H9 (cell line): ENCODE measurements around the gene ACOXL. TPM values are rescaled to one million over a fixed set of nuclear protein-coding genes. Genes with fewer than 3 reads are reported as not detected.

ENCODE experiments used
- DNase-seq: peaks from one replicate; pipeline ENCODE4 v3.0.0-alpha.2; 2017
- H2AFZ ChIP-seq: one replicate; pipeline ENCODE4 v1.6.1; 2013; ENCODE audit warnings: mild to moderate bottlenecking, low read length, control low read depth, moderate library complexity
- H2AK5ac ChIP-seq: 2 replicates; pipeline ENCODE4 v1.6.1; 2013; ENCODE audit warnings: low read length, control low read depth, mixed read lengths; ENCODE audit not compliant: insufficient read length
- H2BK120ac ChIP-seq: one replicate; pipeline ENCODE4 v1.6.1; 2013; ENCODE audit warnings: low read depth, mild to moderate bottlenecking, low read length, control low read depth, inconsistent platforms; ENCODE audit not compliant: poor library complexity, severe bottlenecking
- H2BK12ac ChIP-seq: 2 replicates; pipeline ENCODE4 v1.6.1; 2013; ENCODE audit warnings: low read length, control low read depth, mixed read lengths, low read depth; ENCODE audit not compliant: insufficient read length
- H2BK15ac ChIP-seq: 2 replicates; pipeline ENCODE4 v1.6.1; 2013; ENCODE audit warnings: low read depth, low read length, control low read depth
- H2BK20ac ChIP-seq: one replicate; pipeline ENCODE4 v1.6.1; 2013; ENCODE audit warnings: low read depth, mild to moderate bottlenecking, low read length, control low read depth, inconsistent platforms; ENCODE audit not compliant: poor library complexity, severe bottlenecking
- H2BK5ac ChIP-seq: 2 replicates; pipeline ENCODE4 v1.6.1; 2013; ENCODE audit warnings: low read length, control low read depth, mixed read lengths; ENCODE audit not compliant: insufficient read length
- H3K14ac ChIP-seq: 2 replicates; pipeline ENCODE4 v1.6.1; 2013; ENCODE audit warnings: low read length, control low read depth; ENCODE audit not compliant: insufficient read depth
- H3K18ac ChIP-seq: 2 replicates; pipeline ENCODE4 v1.6.1; 2013; ENCODE audit warnings: low read depth, mild to moderate bottlenecking, mixed read lengths, low read length, control low read depth; ENCODE audit not compliant: insufficient read length
- H3K23ac ChIP-seq: 2 replicates; pipeline ENCODE4 v1.6.1; 2013; ENCODE audit warnings: low read length, control low read depth, mixed read lengths, low read depth; ENCODE audit not compliant: insufficient read length
- H3K23me2 ChIP-seq: 2 replicates; pipeline ENCODE4 v1.6.1; 2013; ENCODE audit warnings: low read depth, mild to moderate bottlenecking, mixed read lengths, low read length, control low read depth; ENCODE audit not compliant: insufficient read length, poor library complexity, severe bottlenecking
- H3K27ac ChIP-seq: 2 replicates; pipeline ENCODE4 v1.5.1; 2013; ENCODE audit warnings: low read length, control low read depth, mixed read lengths, low read depth; ENCODE audit not compliant: insufficient read length
- H3K27me3 ChIP-seq: 2 replicates; pipeline ENCODE4 v1.6.1; 2013; ENCODE audit warnings: low read length, control low read depth, inconsistent platforms; ENCODE audit not compliant: insufficient read depth
- H3K4ac ChIP-seq: 2 replicates; pipeline ENCODE4 v1.6.1; 2013; ENCODE audit warnings: low read depth, mild to moderate bottlenecking, control low read depth, inconsistent platforms, low read length, moderate library complexity
- H3K4me1 ChIP-seq: 2 replicates; pipeline ENCODE4 v1.6.1; 2013; ENCODE audit warnings: low read length, control low read depth, inconsistent platforms; ENCODE audit not compliant: insufficient read depth
- H3K4me2 ChIP-seq: 2 replicates; pipeline ENCODE4 v1.6.1; 2013; ENCODE audit warnings: low read length, control low read depth, mixed read lengths; ENCODE audit not compliant: insufficient read length, insufficient read depth
- H3K56ac ChIP-seq: 2 replicates; pipeline ENCODE4 v1.6.1; 2013; ENCODE audit warnings: low read depth, mild to moderate bottlenecking, mixed read lengths, low read length, control low read depth; ENCODE audit not compliant: insufficient read length
- H3K79me1 ChIP-seq: 2 replicates; pipeline ENCODE4 v1.6.1; 2013; ENCODE audit warnings: low read depth, mild to moderate bottlenecking, moderate library complexity, low read length, control low read depth, inconsistent platforms; ENCODE audit not compliant: insufficient read depth, poor library complexity, severe bottlenecking
- H3K79me2 ChIP-seq: 2 replicates; pipeline ENCODE4 v1.6.1; 2013; ENCODE audit warnings: low read length, control low read depth, inconsistent platforms; ENCODE audit not compliant: insufficient read depth
- H3K9ac ChIP-seq: 2 replicates; pipeline ENCODE4 v1.6.1; 2013; ENCODE audit warnings: low read length, control low read depth, mixed read lengths; ENCODE audit not compliant: insufficient read length; ENCODE audit errors: extremely low read depth
- H3K9me3 ChIP-seq: one replicate; pipeline ENCODE4 v1.6.1; 2013; ENCODE audit warnings: low read depth, low read length, inconsistent platforms; ENCODE audit not compliant: control insufficient read depth
- H3T11ph ChIP-seq: one replicate; pipeline ENCODE4 v1.6.1; 2013; ENCODE audit warnings: mild to moderate bottlenecking, low read length, control low read depth, inconsistent platforms
- H4K20me1 ChIP-seq: one replicate; pipeline ENCODE4 v1.6.1; 2013; ENCODE audit not compliant: control insufficient read depth, insufficient read length, insufficient read depth
- H4K5ac ChIP-seq: 2 replicates; pipeline ENCODE4 v1.6.1; 2013; ENCODE audit warnings: low read depth, mild to moderate bottlenecking, mixed read lengths, low read length, control low read depth; ENCODE audit not compliant: insufficient read length
- H4K8ac ChIP-seq: replicated peaks from 2 replicates; pipeline ENCODE4 v1.6.1; 2013; ENCODE audit warnings: low read length, control low read depth, mixed read lengths, low read depth; ENCODE audit not compliant: insufficient read length
- H4K91ac ChIP-seq: 2 replicates; pipeline ENCODE4 v1.6.1; 2013; ENCODE audit warnings: low read depth, mild to moderate bottlenecking, moderate library complexity, mixed read lengths, low read length, control low read depth; ENCODE audit not compliant: insufficient read length
- H3K27ac Mint-ChIP-seq, 3 experiments: 2 replicates in 2 of 3; 3 replicates in 1 of 3; pipeline ENCODE4 v1.8.0; 2020 to 2021; ENCODE audit warnings: mixed read lengths in 3 of 3, mild to moderate bottlenecking in 1 of 3, moderate library complexity in 1 of 3
- H3K27me3 Mint-ChIP-seq: 2 replicates; pipeline ENCODE4 v1.8.0; 2021; ENCODE audit warnings: low read depth, mild to moderate bottlenecking, moderate library complexity, mixed read lengths
- H3K36me3 Mint-ChIP-seq, 3 experiments: 2 replicates in 2 of 3; 3 replicates in 1 of 3; pipeline ENCODE4 v1.8.0; 2020 to 2021; ENCODE audit warnings: low read depth in 3 of 3, mixed read lengths in 3 of 3; ENCODE audit not compliant: insufficient read depth in 1 of 3
- H3K4me1 Mint-ChIP-seq, 2 experiments: 2 replicates each; pipeline ENCODE4 v1.8.0; 2020; ENCODE audit warnings: mixed read lengths in 2 of 2
- H3K4me3 Mint-ChIP-seq, 2 experiments: 2 replicates in 1 of 2; 3 replicates in 1 of 2; pipeline ENCODE4 v1.8.0; 2020 to 2021; ENCODE audit warnings: mild to moderate bottlenecking in 2 of 2, mixed read lengths in 2 of 2, moderate library complexity in 1 of 2
- H3K9me3 Mint-ChIP-seq, 2 experiments: 2 replicates in 1 of 2; 3 replicates in 1 of 2; pipeline ENCODE4 v1.8.0; 2020; ENCODE audit warnings: mild to moderate bottlenecking in 2 of 2, mixed read lengths in 2 of 2, moderate library complexity in 1 of 2
- WGBS: extraction: QIAGEN DNeasy Blood & Tissue Kit; methylation state at CpG from one replicate; pipeline ENCODE4 v1.1.7; 2013; ENCODE audit warnings: missing lambda C conversion rate, low lambda C conversion rate, mixed read lengths; ENCODE audit not compliant: insufficient read length; ENCODE audit errors: extremely low coverage; 5-methylcytosine and 5-hydroxymethylcytosine counted together
- total RNA-seq: library from RNA; stranded (reverse); gene quantifications from 2 replicates; pipeline ENCODE4 v1.2.1, GENCODE V29; 2021
- TF ChIP-seq, protein P1 (sequence below): fragments of 200-600 bp; sonication (generic); conservative IDR thresholded peaks from 3 replicates; pipeline ENCODE4 v1.8.0; 2021; ENCODE audit warnings: antibody characterized with exemption, mild to moderate bottlenecking

Gene ACOXL
- total RNA-seq, 1 experiment from 2014 or later, result 37.6 TPM

GRCh38 chr2:110718382-110718781, 14.0 kb upstream of the ACOXL start:
- no peak for DNase-seq

More at GRCh38 chr2:110718382-110718781, 14.0 kb upstream of the ACOXL start:
- Histone ChIP-seq H3K23ac (no peak overlapping the region), H2BK20ac (no peak overlapping the region), H3K56ac (no peak overlapping the region), H2BK5ac (no peak overlapping the region), H2AFZ (no peak overlapping the region), H3K79me2 (no peaks in the 10 kb centered on the region), H3K27ac (no peak overlapping the region), H3K23me2 (no peaks in the 10 kb centered on the region), H3K27me3 (no peaks in the 10 kb centered on the region), H3K4ac (no peak overlapping the region), H2AK5ac (no peak overlapping the region), H3K79me1 (no peaks in the 10 kb centered on the region), H2BK120ac (no peak overlapping the region), H4K5ac (no peak overlapping the region), H4K8ac (no peak overlapping the region), H3K4me1 (no peaks in the 10 kb centered on the region), H3K14ac (no peak overlapping the region), H3K9ac (no peak overlapping the region), H3K18ac (no peak overlapping the region), H2BK12ac (no peak overlapping the region), H2BK15ac (no peak overlapping the region), H4K20me1 (no peaks in the 10 kb centered on the region), H4K91ac (no peak overlapping the region), H3K4me2 (no peak overlapping the region), H3T11ph (no peak overlapping the region), H3K9me3 (no peaks in the 10 kb centered on the region)
- WGBS, result no CpG with 5 or more reads among the region's 2 CpGs
- TF ChIP-seq, protein P1, sequence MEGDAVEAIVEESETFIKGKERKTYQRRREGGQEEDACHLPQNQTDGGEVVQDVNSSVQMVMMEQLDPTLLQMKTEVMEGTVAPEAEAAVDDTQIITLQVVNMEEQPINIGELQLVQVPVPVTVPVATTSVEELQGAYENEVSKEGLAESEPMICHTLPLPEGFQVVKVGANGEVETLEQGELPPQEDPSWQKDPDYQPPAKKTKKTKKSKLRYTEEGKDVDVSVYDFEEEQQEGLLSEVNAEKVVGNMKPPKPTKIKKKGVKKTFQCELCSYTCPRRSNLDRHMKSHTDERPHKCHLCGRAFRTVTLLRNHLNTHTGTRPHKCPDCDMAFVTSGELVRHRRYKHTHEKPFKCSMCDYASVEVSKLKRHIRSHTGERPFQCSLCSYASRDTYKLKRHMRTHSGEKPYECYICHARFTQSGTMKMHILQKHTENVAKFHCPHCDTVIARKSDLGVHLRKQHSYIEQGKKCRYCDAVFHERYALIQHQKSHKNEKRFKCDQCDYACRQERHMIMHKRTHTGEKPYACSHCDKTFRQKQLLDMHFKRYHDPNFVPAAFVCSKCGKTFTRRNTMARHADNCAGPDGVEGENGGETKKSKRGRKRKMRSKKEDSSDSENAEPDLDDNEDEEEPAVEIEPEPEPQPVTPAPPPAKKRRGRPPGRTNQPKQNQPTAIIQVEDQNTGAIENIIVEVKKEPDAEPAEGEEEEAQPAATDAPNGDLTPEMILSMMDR, result no peak
- H3K4me1 Mint-ChIP-seq, result peaks cover 0 to 12% of the 10 kb centered on the region in 2 experiments; a peak in 1 of 4 replicates
- H3K27me3 Mint-ChIP-seq, result no peaks in the 10 kb centered on the region; the same call in 1 of the 2 replicates
- H3K36me3 Mint-ChIP-seq, result no peaks in the 10 kb centered on the region
- H3K4me3 Mint-ChIP-seq, result no peak overlapping the region
- H3K9me3 Mint-ChIP-seq, result no peaks in the 10 kb centered on the region
- H3K27ac Mint-ChIP-seq, result no peak overlapping the region
